Measurements from ENCODE around the gene RNU6-1. TPM values are rescaled to one million over a fixed set of nuclear protein-coding genes. Genes with fewer than 3 reads are reported as not detected.

Gene RNU6-1
- total and polyA plus RNA-seq, 7 donors = not detected

DNA sequence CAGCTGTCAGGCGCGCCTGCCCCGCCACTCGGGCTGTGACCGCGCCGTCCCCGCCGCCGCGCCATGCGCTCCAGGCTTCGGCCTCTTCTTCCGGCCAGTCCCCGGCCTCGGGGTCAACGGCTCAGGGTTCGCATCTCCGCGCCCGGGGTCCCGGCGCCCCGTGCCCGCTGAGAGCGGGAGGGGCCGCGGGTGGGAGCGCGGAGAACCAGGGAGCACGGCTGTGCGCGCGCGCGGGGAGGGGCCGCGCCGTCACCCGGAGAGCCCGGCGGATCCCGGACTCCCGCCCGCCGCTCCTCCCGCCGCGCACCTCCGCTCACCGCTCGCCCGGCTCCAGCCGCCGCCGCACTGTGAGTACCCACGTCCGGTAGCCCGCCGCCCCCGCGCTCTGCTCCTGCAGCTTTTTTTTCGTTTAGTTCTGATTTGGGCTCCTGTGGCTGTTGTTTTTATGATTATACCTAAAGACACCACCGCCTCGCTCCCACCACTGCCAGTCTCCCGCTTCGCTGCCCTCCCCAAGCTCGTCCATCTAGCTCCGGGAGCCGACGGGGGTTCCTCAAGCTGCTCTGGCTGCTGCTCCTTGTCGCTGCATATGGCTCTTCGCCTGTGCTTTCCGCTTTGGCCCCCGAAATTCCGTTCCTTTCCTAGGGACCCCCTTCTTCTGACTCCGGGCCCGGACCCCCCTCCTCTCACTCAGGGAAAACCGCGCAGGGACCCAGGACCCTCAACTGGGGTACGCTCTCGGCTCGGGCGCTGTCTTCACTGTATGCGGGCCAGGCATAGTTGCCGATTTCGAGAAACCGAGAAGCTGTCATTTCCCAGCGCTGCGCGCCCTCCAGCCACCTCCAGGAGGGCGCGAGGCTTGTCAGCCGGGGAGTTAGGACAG, 16.3 kb downstream of the RNU6-1 start:
- TF ChIP-seq, protein P1, sequence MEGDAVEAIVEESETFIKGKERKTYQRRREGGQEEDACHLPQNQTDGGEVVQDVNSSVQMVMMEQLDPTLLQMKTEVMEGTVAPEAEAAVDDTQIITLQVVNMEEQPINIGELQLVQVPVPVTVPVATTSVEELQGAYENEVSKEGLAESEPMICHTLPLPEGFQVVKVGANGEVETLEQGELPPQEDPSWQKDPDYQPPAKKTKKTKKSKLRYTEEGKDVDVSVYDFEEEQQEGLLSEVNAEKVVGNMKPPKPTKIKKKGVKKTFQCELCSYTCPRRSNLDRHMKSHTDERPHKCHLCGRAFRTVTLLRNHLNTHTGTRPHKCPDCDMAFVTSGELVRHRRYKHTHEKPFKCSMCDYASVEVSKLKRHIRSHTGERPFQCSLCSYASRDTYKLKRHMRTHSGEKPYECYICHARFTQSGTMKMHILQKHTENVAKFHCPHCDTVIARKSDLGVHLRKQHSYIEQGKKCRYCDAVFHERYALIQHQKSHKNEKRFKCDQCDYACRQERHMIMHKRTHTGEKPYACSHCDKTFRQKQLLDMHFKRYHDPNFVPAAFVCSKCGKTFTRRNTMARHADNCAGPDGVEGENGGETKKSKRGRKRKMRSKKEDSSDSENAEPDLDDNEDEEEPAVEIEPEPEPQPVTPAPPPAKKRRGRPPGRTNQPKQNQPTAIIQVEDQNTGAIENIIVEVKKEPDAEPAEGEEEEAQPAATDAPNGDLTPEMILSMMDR (IDR thresholded peaks at IDR 0.05) = no peak
- intact Hi-C loops (cut with DNase I) = no loop called here
- peaks cover 0 to 99% (median 69%) of the 10 kb centered on the region in 3 donors for H3K27me3 ChIP-seq (ENCODE audit: insufficient read depth in 3 of 3, low read length in 2 of 3)
- peaks cover 13% of the 10 kb centered on the region for H3K4me1 ChIP-seq
- H3K4me3 ChIP-seq = peak overlapping the region; percentile 58
- H3K9me3 ChIP-seq = no peaks in the 10 kb centered on the region
- no peaks in the 10 kb centered on the region for H3K36me3 ChIP-seq (ENCODE audit: insufficient read depth in 1 of 2, low read depth in 1 of 2)
- ATAC-seq = no peak
- DNase-seq = peak in 1 of 2 donors; percentile 42
- H3K27ac ChIP-seq = no peak overlapping the region
- WGBS, 3 donors = 3 to 5% (median 3%) methylated on average over 57 to 94 of the region's 94 CpGs

- WGBS, 3 donors = 2 to 5% (median 4%) methylated on average over 28 to 46 of the region's 46 CpGs
- H3K9me3 ChIP-seq = no peaks in the 10 kb centered on the region
- H3K36me3 ChIP-seq (ENCODE audit: insufficient read depth in 1 of 2, low read depth in 1 of 2) = no peaks in the 10 kb centered on the region
- TF ChIP-seq, protein P1 (IDR thresholded peaks at IDR 0.05) = no peak
- intact Hi-C loops (cut with DNase I) = no loop called here
- ATAC-seq (no peak), DNase-seq (peak; percentile 6 to 53)
- H3K4me3 ChIP-seq = peak overlapping the region; percentile 58
- peaks cover 13% of the 10 kb centered on the region for H3K4me1 ChIP-seq
- peaks cover 0 to 99% (median 64%) of the 10 kb centered on the region in 3 donors for H3K27me3 ChIP-seq (ENCODE audit: insufficient read depth in 3 of 3, low read length in 2 of 3)
- H3K27ac ChIP-seq = no peak overlapping the region
These were observed 17.1 kb downstream of the RNU6-1 start for GRCh38 chr15:67822537-67823313.

GRCh38 chr15:67821784-67822440, 17.9 kb downstream of the RNU6-1 start:
- DNase-seq (peak; percentile 1 to 34), ATAC-seq (no peak)

More at GRCh38 chr15:67821784-67822440, 17.9 kb downstream of the RNU6-1 start:
- 3% methylated on average over 43 of the region's 43 CpGs for WGBS, 3 donors
- peaks cover 13% of the 10 kb centered on the region for H3K4me1 ChIP-seq
- H3K27me3 ChIP-seq (ENCODE audit: insufficient read depth in 3 of 3, low read length in 2 of 3) = peaks cover 0 to 99% (median 64%) of the 10 kb centered on the region in 3 donors
- H3K36me3 ChIP-seq (ENCODE audit: insufficient read depth in 1 of 2, low read depth in 1 of 2) = no peaks in the 10 kb centered on the region
- H3K9me3 ChIP-seq = no peaks in the 10 kb centered on the region
- TF ChIP-seq, protein P1 (IDR thresholded peaks at IDR 0.05) = no peak
- no peak overlapping the region for H3K27ac ChIP-seq
- intact Hi-C loops (cut with DNase I) = no loop called here
- H3K4me3 ChIP-seq = no peak overlapping the region
